H1 (cell line): ENCODE measurements around the gene ITGB5. TPM values are rescaled to one million over a fixed set of nuclear protein-coding genes. Genes with fewer than 3 reads are reported as not detected.

Experiments
- CTCF ChIA-PET: fragments of 300-600 bp; sonication (Branson Sonifier 250); formaldehyde crosslinking; loops from one replicate; lab custom pipeline; 2021; ENCODE audit not compliant: partially characterized antibody; lab: Charles Lee
- POLR2A ChIA-PET: fragments of 300-600 bp; sonication (Branson Sonifier 250); formaldehyde crosslinking; loops from one replicate; lab custom pipeline; 2021; ENCODE audit warnings: inconsistent platforms; ENCODE audit not compliant: partially characterized antibody; lab: Charles Lee
- DNase-seq, 2 experiments: peaks; one replicate each; pipeline versions ENCODE4 v3.0.0 to v3.0.0-alpha.2; 2010 to 2022; ENCODE audit warnings: low spot score in 2 of 2, low read depth in 1 of 2, mixed read lengths in 1 of 2
- FAIRE-seq: peaks from 2 replicates; lab custom pipeline; 2011; peaks lifted over from hg19 to GRCh38; lab: Jason Lieb, UNC
- H2AFZ ChIP-seq: 2 replicates; pipeline ENCODE4 v1.8.1; 2012; ENCODE audit warnings: low read length, inconsistent platforms
- H2AK5ac ChIP-seq: 2 replicates; pipeline ENCODE4 v1.6.1; 2013; ENCODE audit warnings: low read depth, low read length
- H2BK120ac ChIP-seq: replicated peaks from 2 replicates; pipeline ENCODE3; 2013; ENCODE audit warnings: low read depth, low read length, inconsistent platforms
- H2BK12ac ChIP-seq: 2 replicates; pipeline ENCODE4 v1.6.1; 2013; ENCODE audit warnings: low read depth, low read length
- H2BK15ac ChIP-seq: 2 replicates; pipeline ENCODE4 v1.6.1; 2013; ENCODE audit warnings: low read length
- H2BK20ac ChIP-seq: 2 replicates; pipeline ENCODE4 v1.6.1; 2013; ENCODE audit warnings: low read length
- H2BK5ac ChIP-seq: 2 replicates; pipeline ENCODE4 v1.6.1; 2013; ENCODE audit warnings: low read depth, low read length
- H3K14ac ChIP-seq: 2 replicates; pipeline ENCODE4 v1.6.1; 2013; ENCODE audit warnings: inconsistent platforms; ENCODE audit not compliant: insufficient read length
- H3K18ac ChIP-seq: 2 replicates; pipeline ENCODE4 v1.6.1; 2013; ENCODE audit warnings: low read length; ENCODE audit errors: extremely low read depth
- H3K23ac ChIP-seq: 2 replicates; pipeline ENCODE4 v1.6.1; 2013; ENCODE audit warnings: inconsistent platforms; ENCODE audit not compliant: insufficient read length
- H3K23me2 ChIP-seq: 2 replicates; pipeline ENCODE4 v1.6.1; 2013; ENCODE audit warnings: low read depth, low read length
- H3K27ac ChIP-seq: 2 replicates; pipeline ENCODE4 v1.6.1; 2011; ENCODE audit warnings: low read depth, low read length, inconsistent platforms
- H3K27me3 ChIP-seq, 4 experiments: replicated peaks in 1 of 4; 1 replicate in 1 of 4; 2 replicates in 3 of 4; pipeline versions ENCODE4 v1.6.1 to v1.8.1; 2011 to 2013; ENCODE audit warnings: low read length in 3 of 4, mild to moderate bottlenecking in 3 of 4, inconsistent platforms in 2 of 4, mixed read lengths in 2 of 4, moderate library complexity in 1 of 4; ENCODE audit not compliant: control insufficient read depth in 3 of 4, insufficient read depth in 3 of 4; ENCODE audit errors: extremely low read depth in 1 of 4
- H3K36me3 ChIP-seq, 4 experiments: 2 replicates each; pipeline versions ENCODE4 v1.6.1 to v1.8.1; 2011 to 2013; ENCODE audit warnings: mild to moderate bottlenecking in 4 of 4, low read length in 3 of 4, moderate library complexity in 2 of 4, control low read depth in 1 of 4, inconsistent platforms in 1 of 4; ENCODE audit not compliant: insufficient read depth in 4 of 4, control insufficient read depth in 2 of 4
- H3K4ac ChIP-seq: replicated peaks from 2 replicates; pipeline ENCODE3; 2013; ENCODE audit warnings: low read length, low read depth, mixed read lengths, inconsistent platforms; ENCODE audit not compliant: insufficient read length
- H3K4me1 ChIP-seq, 4 experiments: replicated peaks in 1 of 4; 1 replicate in 1 of 4; 2 replicates in 3 of 4; pipeline versions ENCODE4 v1.6.1 to v1.8.1; 2011 to 2013; ENCODE audit warnings: low read length in 3 of 4, inconsistent platforms in 2 of 4, mixed read lengths in 1 of 4; ENCODE audit not compliant: insufficient read depth in 4 of 4, control insufficient read depth in 3 of 4
- H3K4me2 ChIP-seq, 2 experiments: 2 replicates each; pipeline versions ENCODE4 v1.6.1 to v1.8.1; 2011 to 2013; ENCODE audit warnings: low read depth in 2 of 2, low read length in 2 of 2, control low read depth in 1 of 2, inconsistent platforms in 1 of 2, mild to moderate bottlenecking in 1 of 2; ENCODE audit not compliant: insufficient read depth in 1 of 2
- H3K4me3 ChIP-seq, 4 experiments: fragments of 200-600, 300-600 bp in 1 of 4; sonication (generic), shearing (Covaris generic), sonication (Bioruptor Twin) in 1 of 4; 2 replicates each; pipeline versions ENCODE4 v1.5.1 to v1.8.1; 2011 to 2016; ENCODE audit warnings: low read length in 4 of 4, low read depth in 3 of 4, control low read depth in 2 of 4, inconsistent platforms in 2 of 4, mild to moderate bottlenecking in 2 of 4, mixed read lengths in 1 of 4, moderate library complexity in 1 of 4; ENCODE audit not compliant: insufficient read depth in 2 of 4; ENCODE audit errors: extremely low read depth in 1 of 4
- H3K56ac ChIP-seq: replicated peaks from 2 replicates; pipeline ENCODE3; 2013; ENCODE audit warnings: low read depth, mild to moderate bottlenecking, mixed read lengths, low read length, inconsistent platforms; ENCODE audit not compliant: insufficient read length
- H3K79me1 ChIP-seq: 2 replicates; pipeline ENCODE4 v1.6.1; 2013; ENCODE audit warnings: low read depth, low read length, control low read depth
- H3K79me2 ChIP-seq, 2 experiments: 2 replicates each; pipeline versions ENCODE4 v1.6.1 to v1.8.1; 2012 to 2013; ENCODE audit warnings: low read length in 2 of 2, mild to moderate bottlenecking in 2 of 2, inconsistent platforms in 1 of 2; ENCODE audit not compliant: insufficient read depth in 2 of 2, control insufficient read depth in 1 of 2
- H3K9ac ChIP-seq, 4 experiments: replicated peaks in 1 of 4; 1 replicate in 1 of 4; 2 replicates in 3 of 4; pipeline versions ENCODE4 v1.6.1 to v1.8.1; 2011 to 2013; ENCODE audit warnings: low read depth in 3 of 4, low read length in 3 of 4, control low read depth in 2 of 4, mild to moderate bottlenecking in 2 of 4, moderate library complexity in 2 of 4, inconsistent platforms in 1 of 4; ENCODE audit errors: extremely low read depth in 1 of 4
- H3K9me3 ChIP-seq, 2 experiments: 2 replicates each; pipeline versions ENCODE4 v1.6.1 to v1.8.1; 2012 to 2013; ENCODE audit warnings: mild to moderate bottlenecking in 2 of 2, moderate library complexity in 2 of 2, control low read depth in 1 of 2, inconsistent platforms in 1 of 2, low read depth in 1 of 2, low read length in 1 of 2, mixed read lengths in 1 of 2; ENCODE audit not compliant: insufficient read depth in 2 of 2
- H4K20me1 ChIP-seq, 2 experiments: replicated peaks in 1 of 2; 2 replicates each; pipeline versions ENCODE3 to v1.8.1; 2011 to 2013; ENCODE audit warnings: inconsistent platforms in 2 of 2, low read length in 2 of 2, mild to moderate bottlenecking in 1 of 2; ENCODE audit not compliant: insufficient read depth in 2 of 2, control insufficient read depth in 1 of 2
- H4K5ac ChIP-seq: 2 replicates; pipeline ENCODE4 v1.6.1; 2013; ENCODE audit warnings: low read length, low read depth, mixed read lengths, inconsistent platforms; ENCODE audit not compliant: insufficient read length
- H4K8ac ChIP-seq: 2 replicates; pipeline ENCODE4 v1.8.0; 2013; ENCODE audit warnings: mild to moderate bottlenecking, moderate library complexity, low read length, inconsistent platforms; ENCODE audit not compliant: insufficient read depth; ENCODE audit errors: extremely low read depth
- H4K91ac ChIP-seq: replicated peaks from 2 replicates; pipeline ENCODE3; 2013; ENCODE audit warnings: low read length, mixed read lengths, inconsistent platforms; ENCODE audit not compliant: insufficient read length
- BRCA1 ChIP-seq: IDR thresholded peaks from 2 replicates; pipeline ENCODE4 v1.6.1; 2012; ENCODE audit warnings: low read depth, low read length, improper control_type of control experiment
- CTBP2 ChIP-seq: IDR thresholded peaks from 2 replicates; pipeline ENCODE4 v1.7.0; 2011; ENCODE audit warnings: borderline replicate concordance, mild to moderate bottlenecking, moderate library complexity, mixed read lengths, low read length; ENCODE audit not compliant: insufficient read depth, insufficient read length
- EGR1 ChIP-seq: IDR thresholded peaks from 2 replicates; pipeline ENCODE4 v1.6.1; 2011; ENCODE audit warnings: low read depth, low read length, borderline replicate concordance
- EZH2 ChIP-seq: fragments of 200-600 bp; sonication (generic); IDR thresholded peaks from 2 replicates; pipeline ENCODE4 v1.7.1; 2012; ENCODE audit warnings: low read depth, mild to moderate bottlenecking, moderate library complexity, low read length, inconsistent platforms; ENCODE audit not compliant: severe bottlenecking
- KDM4A ChIP-seq: IDR thresholded peaks from one replicate; pipeline ENCODE4 v1.7.1; 2012; ENCODE audit warnings: low read depth, mild to moderate bottlenecking, moderate library complexity, low read length, inconsistent platforms; ENCODE audit not compliant: severe bottlenecking
- POU5F1 ChIP-seq: IDR thresholded peaks from 2 replicates; pipeline ENCODE4 v1.6.1; 2011; ENCODE audit warnings: low read depth, mild to moderate bottlenecking, low read length, moderate library complexity
- TAF1 ChIP-seq: IDR thresholded peaks from 2 replicates; pipeline ENCODE4 v1.6.1; 2011; ENCODE audit warnings: mild to moderate bottlenecking, low read depth, low read length
- TBP ChIP-seq: IDR thresholded peaks from 2 replicates; pipeline ENCODE4 v1.6.1; 2011; ENCODE audit warnings: low read depth, low read length, improper control_type of control experiment
- ZNF274 ChIP-seq: IDR thresholded peaks from 2 replicates; pipeline ENCODE4 v1.7.0; 2012; ENCODE audit warnings: low read length, borderline replicate concordance; ENCODE audit errors: extremely low read depth
- WGBS, 2 experiments: shearing (Covaris generic) in 1 of 2; methylation state at CpG; one replicate each; pipeline versions ENCODE4 v1.1.6 to v1.1.7; 2013 to 2015; ENCODE audit warnings: low lambda C conversion rate in 2 of 2, mixed read lengths in 2 of 2, inconsistent platforms in 1 of 2, low coverage in 1 of 2, missing lambda C conversion rate in 1 of 2; ENCODE audit not compliant: insufficient replicate concordance in 2 of 2, insufficient coverage in 1 of 2, insufficient read length in 1 of 2; ENCODE audit errors: extremely low coverage in 1 of 2, missing lambda C conversion rate in 1 of 2; 5-methylcytosine and 5-hydroxymethylcytosine counted together
- polyA plus RNA-seq, 7 experiments: library from polyadenylated mRNA; depleted of rRNA in 3 of 7; stranded (reverse) in 5 of 7; unstranded in 2 of 7; fragments of >200 nt in 5 of 7; fragments of 200-250 nt in 2 of 7; gene quantifications; 1 replicate in 5 of 7; 2 replicates in 1 of 7; 4 replicates in 1 of 7; pipeline versions ENCODE4 v1.2.1 to v1.2.3, GENCODE V29; 2011 to 2013; ENCODE audit warnings: missing spikeins in 2 of 7, mixed read lengths in 2 of 7
- total RNA-seq: library from RNA; stranded (reverse); fragmentation: NEBNext Ultra II Directional; extraction: Animal tissue kit (Norgen Biotek cat#: 25700); gene quantifications from 2 replicates; pipeline ENCODE4 v1.2.1, GENCODE V29; 2021

Gene ITGB5
- total and polyA plus RNA-seq, 2 of the 8 experiments (the other 6 are each of a cell fraction or from before 2014, with no cell fraction given) = 101 to 268 TPM

DNA sequence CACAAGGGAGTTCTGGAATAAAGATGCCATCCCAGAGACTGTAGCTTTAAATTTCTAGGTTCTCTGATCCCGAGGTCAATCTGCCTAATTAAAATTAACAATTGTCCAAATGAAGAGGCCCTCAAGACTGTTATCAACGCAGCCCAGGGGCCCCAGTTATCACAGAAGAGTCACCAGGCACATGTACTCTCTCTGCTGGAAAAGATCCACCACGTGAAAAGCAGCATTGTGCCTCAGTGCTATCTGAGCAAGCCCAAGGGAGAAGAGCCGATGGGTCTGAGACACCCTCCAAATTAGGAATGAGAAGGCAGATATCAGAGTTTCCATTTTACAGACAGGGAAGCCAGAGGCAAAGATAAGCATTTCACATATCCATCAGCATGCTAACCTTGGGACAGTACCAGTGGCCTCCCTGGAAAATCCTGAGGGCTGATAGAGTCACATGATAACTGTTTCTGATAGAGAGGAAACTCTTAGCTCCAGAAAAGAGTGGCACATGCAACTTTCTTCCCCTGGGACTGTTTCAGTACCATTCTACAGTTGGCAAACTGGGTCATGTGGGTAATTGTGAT, 55.5 kb downstream of the ITGB5 start:
- FAIRE-seq (no peak), DNase-seq (no peak)
- Histone ChIP-seq H4K5ac (no peak overlapping the region), H2BK5ac (no peak overlapping the region), H2BK120ac (no peak overlapping the region), H2AK5ac (no peak overlapping the region; the same call in 1 of the 2 replicates), H3K14ac (no peak overlapping the region), H3K4ac (no peak overlapping the region), H2BK12ac (no peak overlapping the region), H4K20me1 (no peaks in the 10 kb centered on the region), H3K27ac (0 out of 2 replicates have a peak overlapping the region, but pooled peaks have one; percentile 6), H3K4me1 (peaks cover 18 to 36% (median 25%) of the 10 kb centered on the region in 4 experiments), H3K79me1 (no peaks in the 10 kb centered on the region; the same call in 1 of the 2 replicates), H3K4me3 (no peak overlapping the region), H4K8ac (no peak overlapping the region), H2AFZ (no peak overlapping the region), H4K91ac (no peak overlapping the region), H3K18ac (no peak overlapping the region), H3K56ac (no peak overlapping the region), H3K36me3 (0 out of 8 replicates have a peak, but pooled peaks cover 0 to 5% (median 2%) of the 10 kb centered on the region in 4 experiments), H2BK20ac (no peak overlapping the region), H3K23me2 (no peaks in the 10 kb centered on the region), H3K23ac (no peak overlapping the region), H3K4me2 (no peak overlapping the region), H2BK15ac (0 out of 2 replicates have a peak overlapping the region, but pooled peaks have one; percentile 0), H3K79me2 (no peaks in the 10 kb centered on the region), H3K9ac (no peak overlapping the region), H3K27me3 (no peaks in the 10 kb centered on the region), H3K9me3 (no peaks in the 10 kb centered on the region)
- TF ChIP-seq CTBP2 (no peak), POU5F1 (no peak), KDM4A (no peak), ZNF274 (no peak), BRCA1 (no peak), EZH2 (no peak), TBP (no peak), TAF1 (no peak), EGR1 (no peak)
- CTCF ChIA-PET = no interaction called here
- POLR2A ChIA-PET = interaction anchor here (1.3 to 1.7 kb wide), 2 partner anchors 9 to 14 kb away, joined by 3 to 5 read pairs; no protein-coding TSS in a partner anchor
- 87% methylated on average over 4 of the region's 4 CpGs; no CpG with 5 or more reads in 1 of the 2 experiments for WGBS, 2 experiments
